GM10847 (cell line): ENCODE data around the gene RAPGEF4.

Experiments used
- POLR2A ChIP-seq: IDR thresholded peaks from 2 replicates; pipeline ENCODE4 v1.6.1; 2011; ENCODE audit not compliant: insufficient read length; ENCODE audit errors: extremely low read depth

The RAPGEF4 gene

DNA sequence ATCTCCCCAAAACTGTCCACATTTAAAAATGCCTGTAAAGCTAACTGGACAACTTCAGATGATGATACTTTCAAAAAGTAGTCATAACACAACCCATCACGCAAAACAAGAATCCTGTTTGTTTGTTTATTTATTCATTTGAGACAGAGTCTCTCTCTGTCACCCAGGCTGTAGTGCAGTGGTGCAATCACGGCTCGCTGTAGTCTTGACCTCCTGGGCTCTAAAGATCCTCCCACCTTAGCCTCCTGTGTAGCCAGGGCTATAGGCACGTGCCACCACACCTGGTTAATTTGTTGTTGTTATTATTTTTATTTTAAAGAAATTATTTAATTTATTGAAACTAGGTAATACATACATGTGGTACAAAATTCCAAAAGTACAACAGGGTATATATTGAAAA, 94.8 kb downstream of the RAPGEF4 start:
- TF ChIP-seq POLR2A: no peak

DNA sequence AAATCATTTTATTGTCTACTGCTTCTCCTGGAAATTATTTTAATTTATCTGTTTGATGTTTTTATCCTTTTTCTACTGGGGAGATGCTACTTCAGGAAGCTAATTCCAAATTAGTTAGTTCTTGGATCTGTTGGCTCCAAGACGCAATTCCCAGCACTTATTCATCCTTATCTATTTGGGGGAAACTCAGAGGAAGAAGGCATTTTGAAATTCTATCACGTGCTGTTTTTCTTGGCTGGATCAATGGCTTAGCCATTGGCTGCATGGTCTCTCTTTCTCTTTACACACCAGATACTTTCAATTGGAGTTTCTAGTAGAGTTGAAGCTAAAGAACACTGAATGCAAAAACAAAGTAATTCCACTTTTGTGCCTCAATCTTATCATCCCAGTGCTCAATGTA, 98.3 kb downstream of the RAPGEF4 start:
- no peak for TF ChIP-seq POLR2A

DNA sequence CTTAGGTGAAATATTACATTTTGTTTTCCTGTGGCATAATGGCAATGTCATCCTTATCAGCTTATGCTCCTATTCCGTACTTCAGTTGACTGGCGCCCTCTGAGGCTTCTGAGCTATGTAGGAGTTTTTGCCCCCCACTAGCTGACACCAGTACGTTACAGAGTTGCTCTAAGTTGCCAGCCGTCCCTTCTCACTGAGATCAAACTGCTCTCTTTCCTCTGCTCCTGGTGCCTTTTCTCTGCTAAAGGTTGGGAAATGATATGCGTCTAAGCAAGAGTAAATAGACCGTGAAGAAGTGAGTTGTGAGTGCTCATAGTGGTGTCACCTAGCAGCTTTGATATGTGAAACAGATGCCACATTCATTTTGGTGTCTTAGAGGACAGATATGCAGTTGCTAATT, 99.2 kb downstream of the RAPGEF4 start:
- no peak for TF ChIP-seq POLR2A

DNA sequence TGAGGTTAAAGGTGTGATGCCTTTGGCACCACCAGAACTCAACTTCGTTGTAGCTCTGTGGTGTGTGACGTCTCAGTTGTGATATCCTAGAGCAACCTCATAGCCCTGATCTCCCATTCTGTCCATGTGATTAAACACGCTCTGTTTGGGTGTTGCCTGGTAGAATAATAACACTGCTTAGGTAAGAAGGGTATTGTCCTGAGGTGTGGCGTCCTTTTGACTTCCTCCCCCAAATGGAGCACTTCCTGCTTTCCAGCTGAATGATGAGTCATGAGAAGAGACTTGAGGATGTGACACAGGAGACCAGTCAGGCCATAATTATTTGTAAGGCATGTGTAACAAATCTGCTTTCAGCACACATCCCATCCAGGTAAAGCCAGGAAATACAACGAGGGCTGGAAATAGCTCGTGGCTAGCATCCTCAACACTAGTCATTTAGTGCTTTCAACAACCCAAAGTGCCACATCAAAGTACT, 100.7 kb downstream of the RAPGEF4 start:
- TF ChIP-seq POLR2A: no peak

DNA sequence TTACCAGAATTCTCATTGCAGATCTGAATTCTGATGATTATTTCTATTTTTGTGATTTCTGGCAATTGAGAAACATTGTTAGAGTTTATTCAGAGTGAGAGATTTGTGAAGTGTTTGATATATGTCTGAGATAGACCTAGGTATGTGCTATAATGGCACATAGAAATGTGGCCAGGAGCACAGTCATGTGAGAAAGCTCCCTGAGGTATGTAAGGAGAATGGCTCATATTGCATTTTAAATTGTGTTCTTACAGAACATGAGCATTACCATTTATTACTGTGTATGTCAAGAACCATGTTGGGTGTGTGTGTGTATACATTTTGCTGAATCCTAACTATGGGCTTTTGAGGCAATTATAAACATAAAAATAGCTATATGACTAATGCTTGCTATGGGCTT, 101.2 kb downstream of the RAPGEF4 start:
- no peak for TF ChIP-seq POLR2A

DNA sequence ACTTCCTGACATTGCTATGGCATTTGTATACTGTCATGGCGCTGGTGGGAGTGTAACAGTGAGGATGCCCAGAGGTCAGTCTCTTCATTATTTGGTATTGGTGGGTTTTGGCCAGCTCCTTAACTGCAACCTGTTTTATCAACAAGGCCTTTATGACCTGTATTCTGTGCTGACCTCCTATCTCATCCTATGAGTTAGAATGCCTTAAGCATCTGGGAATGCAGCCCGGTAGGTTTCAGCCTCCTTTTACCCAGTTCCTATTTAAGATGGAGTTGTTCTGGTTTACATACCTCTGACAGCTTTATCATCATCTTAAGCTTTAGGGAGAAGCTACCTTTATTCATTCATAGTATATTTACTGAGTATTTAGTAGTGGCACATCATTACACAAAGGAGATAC, 103.8 kb downstream of the RAPGEF4 start:
- no peak for TF ChIP-seq POLR2A

DNA sequence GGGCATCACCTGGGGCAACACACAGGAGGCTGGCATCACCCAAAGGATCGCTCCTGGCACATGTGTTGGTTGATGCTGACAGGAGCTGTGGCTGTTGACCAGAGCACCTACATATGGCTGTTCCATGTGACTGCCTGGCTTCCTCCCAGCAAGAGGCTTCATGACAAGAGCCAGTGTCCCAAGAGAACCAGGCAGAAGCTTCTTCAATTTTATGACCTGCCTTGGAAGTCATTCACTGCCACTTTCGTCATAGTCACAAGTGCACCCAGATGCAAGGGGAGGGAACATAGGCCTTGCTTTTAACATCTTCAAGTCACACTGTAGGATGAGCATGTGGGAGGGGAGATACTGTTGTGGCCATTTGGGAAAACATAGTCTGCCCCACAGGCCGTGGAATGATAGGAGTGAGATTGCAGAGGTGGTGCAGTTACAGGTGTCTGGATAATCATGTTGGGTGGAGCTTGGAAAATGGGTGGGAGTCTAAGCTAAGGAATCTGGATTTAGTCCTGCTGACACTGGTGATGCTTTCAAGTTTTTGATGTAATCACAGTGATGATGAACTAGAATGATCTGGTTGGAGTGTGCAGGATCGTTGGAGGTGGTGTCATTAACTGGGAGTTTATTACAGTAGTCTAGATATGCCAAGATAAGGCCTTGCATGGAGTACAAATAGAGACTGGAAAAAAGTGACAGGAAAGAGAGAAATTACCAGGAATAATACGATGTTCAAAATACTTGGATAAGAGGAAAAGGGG, 107.0 kb downstream of the RAPGEF4 start:
- TF ChIP-seq POLR2A: no peak

DNA sequence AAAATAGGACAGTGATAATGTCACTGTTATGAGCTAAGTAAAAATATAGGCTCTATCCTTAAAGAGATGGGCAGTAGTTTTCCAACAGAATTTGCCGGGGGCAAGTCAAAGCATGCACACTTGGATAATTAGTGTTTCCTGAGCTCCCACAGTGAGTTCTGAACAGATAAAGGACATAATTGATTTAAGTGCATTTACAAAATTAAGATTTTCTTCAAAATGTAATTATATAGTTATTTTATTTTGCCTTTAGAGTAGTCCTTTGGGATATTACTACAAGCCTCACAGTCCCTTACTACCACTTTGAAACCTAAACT, 107.6 kb downstream of the RAPGEF4 start:
- TF ChIP-seq POLR2A: no peak

DNA sequence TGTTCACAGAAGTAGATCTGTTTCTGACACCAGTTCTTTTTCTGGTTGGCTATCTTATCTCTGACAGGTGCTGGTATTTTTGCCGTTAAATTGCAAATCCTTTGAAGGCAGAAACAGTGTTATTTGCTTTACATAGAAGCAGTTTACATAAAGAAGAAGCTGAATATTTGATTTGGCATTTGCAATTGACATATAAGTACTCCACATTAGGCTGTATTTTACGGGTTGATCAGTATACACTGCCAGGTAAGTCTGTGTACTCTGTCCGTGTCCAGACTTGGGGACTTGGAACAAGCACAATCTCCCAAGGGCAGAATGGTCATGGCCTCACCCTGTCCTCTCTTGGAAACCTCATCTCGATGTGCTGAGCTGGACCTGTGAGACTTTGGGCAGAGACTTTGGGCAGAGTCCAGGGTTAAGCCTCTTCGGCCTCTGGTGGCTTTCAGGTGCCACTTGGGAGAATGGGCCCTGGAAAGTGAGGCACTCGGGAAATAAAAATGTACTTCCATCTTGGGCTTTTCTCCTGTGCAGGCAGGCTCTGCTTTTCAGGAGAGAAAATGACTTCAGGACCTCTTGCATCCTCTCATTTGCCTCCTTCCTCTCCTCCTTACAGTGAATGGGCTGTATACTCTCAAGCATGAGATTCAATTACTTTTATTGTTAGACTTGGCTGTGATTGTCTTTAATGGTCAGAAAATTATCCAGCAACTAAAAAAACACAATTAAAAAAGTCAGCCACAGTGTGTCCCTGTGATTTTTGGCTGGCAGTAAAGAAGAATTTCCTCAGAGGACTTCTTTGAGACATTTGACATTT, 108.5 kb downstream of the RAPGEF4 start:
- no peak for TF ChIP-seq POLR2A

DNA sequence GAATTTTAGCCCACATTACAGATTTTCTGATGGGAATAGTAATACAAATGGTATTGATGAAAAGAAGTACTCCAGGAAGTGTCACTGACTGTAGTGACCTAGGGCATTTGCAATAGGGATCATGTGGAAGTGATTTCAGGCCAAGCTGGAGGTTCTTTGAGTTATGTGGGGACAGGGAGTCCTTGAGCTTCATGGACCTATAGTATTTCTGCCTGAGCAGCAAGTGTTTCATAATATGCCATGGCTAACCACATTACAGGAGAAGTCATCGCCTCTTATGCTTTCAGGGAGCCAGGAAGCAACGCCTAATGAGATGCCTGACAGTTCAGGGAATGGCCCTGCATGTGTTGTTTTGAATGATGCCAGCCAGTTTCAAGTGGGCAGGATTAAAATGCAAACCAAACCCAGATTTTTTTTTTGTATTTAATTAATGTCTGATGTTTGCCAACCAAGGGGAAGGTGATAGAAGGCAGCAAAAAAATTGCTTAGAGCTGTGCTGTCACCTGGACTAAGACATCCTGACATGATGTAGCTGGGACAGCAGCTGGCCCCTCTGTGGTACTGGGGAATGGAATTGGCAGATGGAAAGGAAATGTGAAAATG, 109.5 kb downstream of the RAPGEF4 start:
- TF ChIP-seq POLR2A: no peak

DNA sequence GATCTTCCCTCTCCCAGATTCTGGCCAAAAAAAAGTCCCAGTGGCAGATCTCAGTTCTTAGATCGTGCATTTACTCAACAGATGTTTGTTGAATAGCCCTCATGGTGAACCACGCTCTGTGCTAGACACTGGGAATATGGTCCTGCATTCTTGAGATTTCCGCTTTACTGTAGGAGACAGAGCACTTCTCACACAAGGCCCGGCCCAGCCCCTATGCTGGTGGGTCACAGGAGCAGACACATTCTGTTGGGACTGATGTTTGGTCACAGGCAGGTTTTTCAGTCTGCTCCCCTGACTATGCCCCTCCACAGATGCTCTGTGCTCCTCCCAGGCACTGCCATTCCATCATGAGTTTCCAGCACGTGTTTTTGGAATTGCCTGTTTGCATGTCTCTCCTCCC, 110.9 kb downstream of the RAPGEF4 start:
- no peak for TF ChIP-seq POLR2A

DNA sequence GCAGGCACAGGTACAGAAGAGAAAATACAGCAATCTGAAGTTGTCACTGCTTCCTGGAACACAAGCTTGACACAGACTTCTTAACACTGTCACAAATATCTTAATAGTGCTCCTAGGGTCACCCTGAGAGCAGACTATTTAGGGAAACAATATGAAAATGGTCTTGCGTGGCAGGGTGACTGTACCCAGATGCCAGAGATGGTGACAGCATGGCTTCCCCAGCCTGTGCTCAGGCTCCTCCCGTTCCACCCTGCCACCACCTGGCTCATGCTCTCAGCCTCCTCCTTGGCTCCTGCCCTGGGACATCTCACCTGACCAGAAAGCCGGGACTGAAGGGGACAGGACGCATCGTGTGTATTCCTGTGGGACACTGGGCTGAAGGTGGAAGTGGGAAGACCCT, 111.5 kb downstream of the RAPGEF4 start:
- no peak for TF ChIP-seq POLR2A

DNA sequence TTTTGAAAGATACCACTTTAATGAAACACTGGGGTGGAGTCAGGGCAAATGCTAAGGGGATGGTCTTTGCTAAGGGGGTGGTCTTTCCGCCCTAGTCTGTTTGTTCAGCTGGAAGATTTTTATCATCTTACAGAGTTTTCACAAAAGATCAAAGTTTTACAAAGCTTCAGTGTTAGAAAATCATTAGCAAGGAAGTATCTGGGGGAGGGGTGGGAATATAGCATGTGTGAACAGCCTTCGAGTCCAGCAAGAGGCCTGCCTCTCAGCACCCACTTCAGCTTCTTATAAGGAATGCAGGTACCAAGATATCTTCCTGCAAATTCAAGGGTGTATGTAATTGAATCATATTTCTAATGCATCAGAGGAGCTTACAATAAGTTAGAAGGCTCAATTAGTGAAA, 112.9 kb downstream of the RAPGEF4 start:
- no peak for TF ChIP-seq POLR2A

DNA sequence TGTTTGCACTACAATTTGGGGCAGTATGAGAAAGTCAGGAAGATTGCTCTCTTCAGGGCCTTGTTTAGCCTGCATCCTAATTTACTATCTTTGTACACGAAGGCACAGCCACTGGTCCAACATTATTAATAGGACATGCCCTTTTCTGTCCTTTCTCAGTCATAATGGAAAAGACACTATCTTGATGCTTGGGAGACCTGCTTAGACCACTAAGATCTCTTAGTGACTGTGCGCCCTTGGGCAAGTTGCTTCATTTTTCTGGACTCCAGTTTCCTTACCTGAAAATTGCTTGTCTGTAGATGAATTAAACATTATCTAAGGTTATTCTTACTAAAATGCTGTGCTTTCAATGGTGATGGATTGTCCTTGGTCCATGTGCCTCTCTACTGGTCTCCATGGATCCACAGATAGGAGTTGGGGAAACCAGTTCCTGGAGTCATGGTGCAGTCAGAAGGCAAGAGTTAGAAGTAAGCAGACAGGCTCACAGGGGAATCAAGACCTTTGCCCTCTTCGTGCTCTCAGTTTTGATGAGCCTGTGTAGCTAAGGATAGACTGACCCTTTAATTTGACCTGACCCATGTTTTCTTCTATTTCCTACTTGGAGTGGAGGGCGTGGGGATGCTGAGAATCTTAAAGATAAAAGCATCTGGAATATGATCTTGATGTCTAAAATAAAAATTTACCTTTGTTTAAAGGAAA, 114.0 kb downstream of the RAPGEF4 start:
- no peak for TF ChIP-seq POLR2A

DNA sequence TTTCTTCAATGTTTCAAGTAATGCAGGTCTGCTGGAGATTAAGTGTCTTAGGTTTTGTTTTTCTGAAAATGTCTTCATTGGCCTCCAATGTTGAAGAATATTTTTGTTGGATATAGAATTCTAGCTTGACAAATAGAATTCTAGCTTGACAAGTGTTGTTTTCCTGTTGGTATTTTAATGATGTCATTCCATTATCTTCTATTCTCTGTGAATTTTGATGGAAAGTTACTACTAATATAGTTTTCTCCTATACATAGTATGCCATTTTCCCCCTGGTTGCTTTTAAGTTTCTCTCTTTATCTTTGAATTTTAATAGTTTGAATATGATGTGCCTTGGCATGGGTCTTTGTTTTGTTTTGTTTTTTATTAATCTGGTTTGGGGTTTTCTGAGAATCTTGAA, 119.9 kb downstream of the RAPGEF4 start:
- no peak for TF ChIP-seq POLR2A

DNA sequence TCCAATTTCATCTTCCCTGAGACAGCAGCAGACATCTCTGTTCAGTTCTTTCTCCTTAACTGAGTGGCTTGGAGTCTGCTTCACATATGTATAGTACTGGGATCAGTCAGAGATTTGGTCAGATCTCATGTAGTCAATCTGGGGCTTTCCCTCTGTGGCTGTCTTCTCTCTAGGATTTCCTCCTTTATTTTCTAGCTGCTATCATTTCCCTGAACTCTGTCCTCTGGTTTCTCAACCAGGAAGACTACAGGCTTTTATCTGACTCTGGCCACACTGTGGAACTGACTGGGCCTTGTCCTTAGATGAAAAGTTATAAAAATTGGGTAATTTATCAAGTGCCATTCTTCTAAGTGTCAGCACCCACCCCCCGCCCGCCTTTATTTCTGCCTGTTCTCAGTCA, 121.0 kb downstream of the RAPGEF4 start:
- TF ChIP-seq POLR2A: no peak
